H1 (cell line): ENCODE data around the gene FA2H. TPM values are rescaled to one million over a fixed set of nuclear protein-coding genes. Genes with fewer than 3 reads are reported as not detected.

Source experiments
- CTCF ChIA-PET: fragments of 300-600 bp; sonication (Branson Sonifier 250); formaldehyde crosslinking; loops from one replicate; lab custom pipeline; 2021; ENCODE audit not compliant: partially characterized antibody; lab: Charles Lee
- POLR2A ChIA-PET: fragments of 300-600 bp; sonication (Branson Sonifier 250); formaldehyde crosslinking; loops from one replicate; lab custom pipeline; 2021; ENCODE audit warnings: inconsistent platforms; ENCODE audit not compliant: partially characterized antibody; lab: Charles Lee
- DNase-seq, 2 experiments: peaks; one replicate each; pipeline versions ENCODE4 v3.0.0 to v3.0.0-alpha.2; 2010 to 2022; ENCODE audit warnings: low spot score in 2 of 2, low read depth in 1 of 2, mixed read lengths in 1 of 2
- FAIRE-seq: peaks from 2 replicates; lab custom pipeline; 2011; peaks lifted over from hg19 to GRCh38; lab: Jason Lieb, UNC
- H2AFZ ChIP-seq: 2 replicates; pipeline ENCODE4 v1.8.1; 2012; ENCODE audit warnings: low read length, inconsistent platforms
- H2AK5ac ChIP-seq: 2 replicates; pipeline ENCODE4 v1.6.1; 2013; ENCODE audit warnings: low read depth, low read length
- H2BK120ac ChIP-seq: replicated peaks from 2 replicates; pipeline ENCODE3; 2013; ENCODE audit warnings: low read depth, low read length, inconsistent platforms
- H2BK12ac ChIP-seq: 2 replicates; pipeline ENCODE4 v1.6.1; 2013; ENCODE audit warnings: low read depth, low read length
- H2BK15ac ChIP-seq: 2 replicates; pipeline ENCODE4 v1.6.1; 2013; ENCODE audit warnings: low read length
- H2BK20ac ChIP-seq: 2 replicates; pipeline ENCODE4 v1.6.1; 2013; ENCODE audit warnings: low read length
- H2BK5ac ChIP-seq: 2 replicates; pipeline ENCODE4 v1.6.1; 2013; ENCODE audit warnings: low read depth, low read length
- H3K14ac ChIP-seq: 2 replicates; pipeline ENCODE4 v1.6.1; 2013; ENCODE audit warnings: inconsistent platforms; ENCODE audit not compliant: insufficient read length
- H3K18ac ChIP-seq: 2 replicates; pipeline ENCODE4 v1.6.1; 2013; ENCODE audit warnings: low read length; ENCODE audit errors: extremely low read depth
- H3K23ac ChIP-seq: 2 replicates; pipeline ENCODE4 v1.6.1; 2013; ENCODE audit warnings: inconsistent platforms; ENCODE audit not compliant: insufficient read length
- H3K23me2 ChIP-seq: 2 replicates; pipeline ENCODE4 v1.6.1; 2013; ENCODE audit warnings: low read depth, low read length
- H3K27ac ChIP-seq: 2 replicates; pipeline ENCODE4 v1.6.1; 2011; ENCODE audit warnings: low read depth, low read length, inconsistent platforms
- H3K27me3 ChIP-seq, 4 experiments: replicated peaks in 1 of 4; 1 replicate in 1 of 4; 2 replicates in 3 of 4; pipeline versions ENCODE4 v1.6.1 to v1.8.1; 2011 to 2013; ENCODE audit warnings: low read length in 3 of 4, mild to moderate bottlenecking in 3 of 4, inconsistent platforms in 2 of 4, mixed read lengths in 2 of 4, moderate library complexity in 1 of 4; ENCODE audit not compliant: control insufficient read depth in 3 of 4, insufficient read depth in 3 of 4; ENCODE audit errors: extremely low read depth in 1 of 4
- H3K36me3 ChIP-seq, 4 experiments: 2 replicates each; pipeline versions ENCODE4 v1.6.1 to v1.8.1; 2011 to 2013; ENCODE audit warnings: mild to moderate bottlenecking in 4 of 4, low read length in 3 of 4, moderate library complexity in 2 of 4, control low read depth in 1 of 4, inconsistent platforms in 1 of 4; ENCODE audit not compliant: insufficient read depth in 4 of 4, control insufficient read depth in 2 of 4
- H3K4ac ChIP-seq: replicated peaks from 2 replicates; pipeline ENCODE3; 2013; ENCODE audit warnings: low read length, low read depth, mixed read lengths, inconsistent platforms; ENCODE audit not compliant: insufficient read length
- H3K4me1 ChIP-seq, 4 experiments: replicated peaks in 1 of 4; 1 replicate in 1 of 4; 2 replicates in 3 of 4; pipeline versions ENCODE4 v1.6.1 to v1.8.1; 2011 to 2013; ENCODE audit warnings: low read length in 3 of 4, inconsistent platforms in 2 of 4, mixed read lengths in 1 of 4; ENCODE audit not compliant: insufficient read depth in 4 of 4, control insufficient read depth in 3 of 4
- H3K4me2 ChIP-seq, 2 experiments: 2 replicates each; pipeline versions ENCODE4 v1.6.1 to v1.8.1; 2011 to 2013; ENCODE audit warnings: low read depth in 2 of 2, low read length in 2 of 2, control low read depth in 1 of 2, inconsistent platforms in 1 of 2, mild to moderate bottlenecking in 1 of 2; ENCODE audit not compliant: insufficient read depth in 1 of 2
- H3K4me3 ChIP-seq, 4 experiments: fragments of 200-600, 300-600 bp in 1 of 4; sonication (generic), shearing (Covaris generic), sonication (Bioruptor Twin) in 1 of 4; 2 replicates each; pipeline versions ENCODE4 v1.5.1 to v1.8.1; 2011 to 2016; ENCODE audit warnings: low read length in 4 of 4, low read depth in 3 of 4, control low read depth in 2 of 4, inconsistent platforms in 2 of 4, mild to moderate bottlenecking in 2 of 4, mixed read lengths in 1 of 4, moderate library complexity in 1 of 4; ENCODE audit not compliant: insufficient read depth in 2 of 4; ENCODE audit errors: extremely low read depth in 1 of 4
- H3K56ac ChIP-seq: replicated peaks from 2 replicates; pipeline ENCODE3; 2013; ENCODE audit warnings: low read depth, mild to moderate bottlenecking, mixed read lengths, low read length, inconsistent platforms; ENCODE audit not compliant: insufficient read length
- H3K79me1 ChIP-seq: 2 replicates; pipeline ENCODE4 v1.6.1; 2013; ENCODE audit warnings: low read depth, low read length, control low read depth
- H3K79me2 ChIP-seq, 2 experiments: 2 replicates each; pipeline versions ENCODE4 v1.6.1 to v1.8.1; 2012 to 2013; ENCODE audit warnings: low read length in 2 of 2, mild to moderate bottlenecking in 2 of 2, inconsistent platforms in 1 of 2; ENCODE audit not compliant: insufficient read depth in 2 of 2, control insufficient read depth in 1 of 2
- H3K9ac ChIP-seq, 4 experiments: replicated peaks in 1 of 4; 1 replicate in 1 of 4; 2 replicates in 3 of 4; pipeline versions ENCODE4 v1.6.1 to v1.8.1; 2011 to 2013; ENCODE audit warnings: low read depth in 3 of 4, low read length in 3 of 4, control low read depth in 2 of 4, mild to moderate bottlenecking in 2 of 4, moderate library complexity in 2 of 4, inconsistent platforms in 1 of 4; ENCODE audit errors: extremely low read depth in 1 of 4
- H3K9me3 ChIP-seq, 2 experiments: 2 replicates each; pipeline versions ENCODE4 v1.6.1 to v1.8.1; 2012 to 2013; ENCODE audit warnings: mild to moderate bottlenecking in 2 of 2, moderate library complexity in 2 of 2, control low read depth in 1 of 2, inconsistent platforms in 1 of 2, low read depth in 1 of 2, low read length in 1 of 2, mixed read lengths in 1 of 2; ENCODE audit not compliant: insufficient read depth in 2 of 2
- H4K20me1 ChIP-seq, 2 experiments: replicated peaks in 1 of 2; 2 replicates each; pipeline versions ENCODE3 to v1.8.1; 2011 to 2013; ENCODE audit warnings: inconsistent platforms in 2 of 2, low read length in 2 of 2, mild to moderate bottlenecking in 1 of 2; ENCODE audit not compliant: insufficient read depth in 2 of 2, control insufficient read depth in 1 of 2
- H4K5ac ChIP-seq: 2 replicates; pipeline ENCODE4 v1.6.1; 2013; ENCODE audit warnings: low read length, low read depth, mixed read lengths, inconsistent platforms; ENCODE audit not compliant: insufficient read length
- H4K8ac ChIP-seq: 2 replicates; pipeline ENCODE4 v1.8.0; 2013; ENCODE audit warnings: mild to moderate bottlenecking, moderate library complexity, low read length, inconsistent platforms; ENCODE audit not compliant: insufficient read depth; ENCODE audit errors: extremely low read depth
- H4K91ac ChIP-seq: replicated peaks from 2 replicates; pipeline ENCODE3; 2013; ENCODE audit warnings: low read length, mixed read lengths, inconsistent platforms; ENCODE audit not compliant: insufficient read length
- BCL11A ChIP-seq, 2 experiments: IDR thresholded peaks; one replicate each; pipeline ENCODE4 v1.6.1; 2011; ENCODE audit warnings: low read depth in 2 of 2, low read length in 2 of 2, mild to moderate bottlenecking in 2 of 2
- EGR1 ChIP-seq: IDR thresholded peaks from 2 replicates; pipeline ENCODE4 v1.6.1; 2011; ENCODE audit warnings: low read depth, low read length, borderline replicate concordance
- EP300 ChIP-seq, 2 experiments: IDR thresholded peaks; 1 replicate in 1 of 2; 2 replicates in 1 of 2; pipeline ENCODE4 v1.6.1; 2011 to 2012; ENCODE audit warnings: low read depth in 2 of 2, low read length in 2 of 2, mild to moderate bottlenecking in 2 of 2, borderline replicate concordance in 1 of 2, inconsistent platforms in 1 of 2, moderate library complexity in 1 of 2
- PHF8 ChIP-seq: fragments of 200-600 bp; sonication (generic); conservative IDR thresholded peaks from 2 replicates; pipeline ENCODE4 v1.7.1; 2012; ENCODE audit warnings: low read depth, mild to moderate bottlenecking, inconsistent platforms, low read length, moderate library complexity
- WGBS, 2 experiments: shearing (Covaris generic) in 1 of 2; methylation state at CpG; one replicate each; pipeline versions ENCODE4 v1.1.6 to v1.1.7; 2013 to 2015; ENCODE audit warnings: low lambda C conversion rate in 2 of 2, mixed read lengths in 2 of 2, inconsistent platforms in 1 of 2, low coverage in 1 of 2, missing lambda C conversion rate in 1 of 2; ENCODE audit not compliant: insufficient replicate concordance in 2 of 2, insufficient coverage in 1 of 2, insufficient read length in 1 of 2; ENCODE audit errors: extremely low coverage in 1 of 2, missing lambda C conversion rate in 1 of 2; 5-methylcytosine and 5-hydroxymethylcytosine counted together
- polyA plus RNA-seq, 7 experiments: library from polyadenylated mRNA; depleted of rRNA in 3 of 7; stranded (reverse) in 5 of 7; unstranded in 2 of 7; fragments of >200 nt in 5 of 7; fragments of 200-250 nt in 2 of 7; gene quantifications; 1 replicate in 5 of 7; 2 replicates in 1 of 7; 4 replicates in 1 of 7; pipeline versions ENCODE4 v1.2.1 to v1.2.3, GENCODE V29; 2011 to 2013; ENCODE audit warnings: missing spikeins in 2 of 7, mixed read lengths in 2 of 7
- total RNA-seq: library from RNA; stranded (reverse); fragmentation: NEBNext Ultra II Directional; extraction: Animal tissue kit (Norgen Biotek cat#: 25700); gene quantifications from 2 replicates; pipeline ENCODE4 v1.2.1, GENCODE V29; 2021

Gene FA2H
- total and polyA plus RNA-seq, 2 of the 8 experiments (the other 6 are each of a cell fraction or from before 2014, with no cell fraction given): 2.1 to 2.5 TPM

- Histone ChIP-seq H3K56ac (no peak overlapping the region), H3K27ac (no peak overlapping the region), H3K18ac (no peak overlapping the region), H2BK12ac (no peak overlapping the region), H4K91ac (no peak overlapping the region), H2BK5ac (no peak overlapping the region), H4K8ac (no peak overlapping the region), H2AFZ (no peak overlapping the region), H3K4me1 (peaks cover 0 to 12% (median 6%) of the 10 kb centered on the region in 4 experiments; a peak in 5 of 7 replicates), H3K4me2 (no peak overlapping the region), H4K20me1 (no peaks in the 10 kb centered on the region), H2BK20ac (0 out of 2 replicates have a peak overlapping the region, but pooled peaks have one; percentile 23), H3K79me2 (no peaks in the 10 kb centered on the region), H3K79me1 (no peaks in the 10 kb centered on the region), H3K9me3 (no peaks in the 10 kb centered on the region), H4K5ac (no peak overlapping the region), H3K23ac (no peak overlapping the region), H3K14ac (no peak overlapping the region), H3K27me3 (no peaks in the 10 kb centered on the region), H2BK120ac (no peak overlapping the region), H3K9ac (no peak overlapping the region), H2AK5ac (peak overlapping the region; percentile 45; the same call in 1 of the 2 replicates), H3K36me3 (no peaks in the 10 kb centered on the region), H2BK15ac (peak overlapping the region; percentile 23; the same call in 1 of the 2 replicates), H3K4me3 (no peak overlapping the region), H3K4ac (no peak overlapping the region), H3K23me2 (peaks cover 2% of the 10 kb centered on the region; the same call in 1 of the 2 replicates)
- CTCF ChIA-PET: interaction anchor here (0.8 to 32.9 kb wide), 3 partner anchors 11 to 36 kb away, joined by 3 to 576 read pairs (median 3); no protein-coding TSS in a partner anchor
- no peak for DNase-seq
- POLR2A ChIA-PET: no interaction called here
- no peak for FAIRE-seq
- 86% methylated on average over 4 of the region's 4 CpGs; no CpG with 5 or more reads in 1 of the 2 experiments for WGBS, 2 experiments
- TF ChIP-seq BCL11A (IDR thresholded peaks at IDR 0.05; ENCODE audit: low read depth in 2 of 2, low read length in 2 of 2) (no peak), PHF8 (no peak), EGR1 (no peak), EP300 (IDR thresholded peaks at IDR 0.05; ENCODE audit: borderline replicate concordance in 1 of 2, low read depth in 2 of 2, low read length in 2 of 2) (no peak)
Observed at GRCh38 chr16:74744566-74744965, 30.1 kb downstream of the FA2H start.
